Mesothelial cell of epicardium (in vitro differentiated cells): Measurements from ENCODE around the gene OXCT2. TPM values are rescaled to one million over a fixed set of nuclear protein-coding genes. Genes with fewer than 3 reads are reported as not detected.
A peak's percentile ranks its signal among the peaks of the same experiment; 100 is the strongest.
"Not testable (repeated sequence)": the region's sequence is repeated elsewhere in the genome, so short reads cannot be mapped to it uniquely, and the experiment has no call there.

Source experiments
- DNase-seq, 2 experiments: peaks; one replicate each; pipeline ENCODE4 v3.0.0; 2021; ENCODE audit warnings: low spot score in 2 of 2; ENCODE audit not compliant: unreplicated experiment in 2 of 2
- H3K27ac Mint-ChIP-seq: 2 replicates; pipeline ENCODE4 v1.8.0; 2021; ENCODE audit warnings: mixed read lengths
- H3K27me3 Mint-ChIP-seq: 2 replicates; pipeline ENCODE4 v1.8.0; 2021; ENCODE audit warnings: low read depth, mixed read lengths
- H3K36me3 Mint-ChIP-seq: 2 replicates; pipeline ENCODE4 v1.8.0; 2021; ENCODE audit warnings: mixed read lengths
- H3K4me1 Mint-ChIP-seq: 2 replicates; pipeline ENCODE4 v1.8.0; 2021; ENCODE audit warnings: mixed read lengths
- H3K4me3 Mint-ChIP-seq: 2 replicates; pipeline ENCODE4 v1.8.0; 2021; ENCODE audit warnings: mild to moderate bottlenecking, moderate library complexity, mixed read lengths
- H3K9me3 Mint-ChIP-seq: 2 replicates; pipeline ENCODE4 v1.8.0; 2021; ENCODE audit warnings: mixed read lengths
- total RNA-seq: library from RNA; stranded (reverse); gene quantifications from 3 replicates; pipeline ENCODE4 v1.2.1, GENCODE V29; 2021
- TF ChIP-seq, protein P1 (sequence below): fragments of 200-600 bp; sonication (generic); IDR thresholded peaks from one replicate; pipeline ENCODE4 v1.5.0; 2021; ENCODE audit warnings: antibody characterized with exemption; ENCODE audit not compliant: unreplicated experiment

OXCT2 gene
- total RNA-seq, 1 donor from 2014 or later: 0.65 TPM

DNA sequence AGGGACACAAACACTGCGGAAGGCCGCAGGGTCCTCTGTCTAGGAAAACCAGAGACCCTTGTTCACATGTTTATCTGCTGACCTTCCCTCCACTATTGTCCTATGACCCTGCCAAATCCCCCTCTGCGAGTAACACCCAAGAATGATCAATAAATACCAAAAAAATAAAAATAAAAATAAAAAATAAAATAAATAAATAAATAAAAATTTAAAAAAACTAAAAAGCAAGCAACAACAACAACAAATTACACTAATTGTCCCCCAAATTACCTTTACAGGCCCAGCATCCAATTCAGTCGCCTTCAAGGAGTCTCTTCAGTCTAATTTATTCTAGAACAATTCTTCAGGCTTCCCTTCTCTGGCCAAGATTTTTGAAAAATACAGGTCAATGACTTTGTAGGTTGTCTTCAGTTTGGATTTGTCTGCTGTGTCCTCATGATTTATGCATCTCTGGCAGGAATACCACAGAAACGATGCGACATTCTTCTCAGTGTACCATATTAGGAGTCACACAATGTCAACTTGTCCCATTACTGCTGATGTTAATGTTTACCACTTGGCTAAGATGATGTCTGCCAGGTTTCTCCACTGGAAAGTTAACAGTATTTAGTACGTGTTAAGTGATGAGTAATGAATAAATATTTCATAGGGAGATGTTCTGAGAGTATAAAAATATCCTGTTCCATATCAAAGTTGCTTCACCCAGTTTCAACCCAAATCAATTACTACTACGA is 37.8 kb upstream of the OXCT2 start:
- Mint-ChIP-seq H3K36me3 (no peaks in the 10 kb centered on the region), H3K27me3 (peaks cover 6% of the 10 kb centered on the region), H3K4me3 (no peak overlapping the region), H3K27ac (no peak overlapping the region), H3K4me1 (no peaks in the 10 kb centered on the region), H3K9me3 (peaks cover 10% of the 10 kb centered on the region)
- no peak for DNase-seq
- TF ChIP-seq, protein P1, sequence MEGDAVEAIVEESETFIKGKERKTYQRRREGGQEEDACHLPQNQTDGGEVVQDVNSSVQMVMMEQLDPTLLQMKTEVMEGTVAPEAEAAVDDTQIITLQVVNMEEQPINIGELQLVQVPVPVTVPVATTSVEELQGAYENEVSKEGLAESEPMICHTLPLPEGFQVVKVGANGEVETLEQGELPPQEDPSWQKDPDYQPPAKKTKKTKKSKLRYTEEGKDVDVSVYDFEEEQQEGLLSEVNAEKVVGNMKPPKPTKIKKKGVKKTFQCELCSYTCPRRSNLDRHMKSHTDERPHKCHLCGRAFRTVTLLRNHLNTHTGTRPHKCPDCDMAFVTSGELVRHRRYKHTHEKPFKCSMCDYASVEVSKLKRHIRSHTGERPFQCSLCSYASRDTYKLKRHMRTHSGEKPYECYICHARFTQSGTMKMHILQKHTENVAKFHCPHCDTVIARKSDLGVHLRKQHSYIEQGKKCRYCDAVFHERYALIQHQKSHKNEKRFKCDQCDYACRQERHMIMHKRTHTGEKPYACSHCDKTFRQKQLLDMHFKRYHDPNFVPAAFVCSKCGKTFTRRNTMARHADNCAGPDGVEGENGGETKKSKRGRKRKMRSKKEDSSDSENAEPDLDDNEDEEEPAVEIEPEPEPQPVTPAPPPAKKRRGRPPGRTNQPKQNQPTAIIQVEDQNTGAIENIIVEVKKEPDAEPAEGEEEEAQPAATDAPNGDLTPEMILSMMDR: no peak

DNA sequence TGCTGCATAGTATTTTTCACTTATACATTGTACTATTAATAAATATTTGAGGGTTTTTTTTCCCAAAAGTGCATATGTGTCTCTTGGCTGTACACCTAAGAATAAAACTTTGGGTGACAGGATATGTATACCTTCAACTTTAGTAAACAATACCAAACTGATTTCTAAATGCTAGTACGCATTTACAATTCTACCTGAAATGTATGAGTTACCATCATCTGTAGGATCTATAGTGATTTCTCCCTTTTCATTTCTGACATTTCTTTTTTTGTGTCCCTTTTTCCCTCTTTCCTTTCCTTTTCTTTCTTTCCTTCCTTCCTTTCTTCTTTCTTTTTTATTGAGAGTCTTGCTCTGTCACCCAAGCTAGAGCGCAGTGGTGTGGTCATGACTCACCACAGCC is 34.2 kb upstream of the OXCT2 start:
- Mint-ChIP-seq H3K27me3 (peaks cover 1% of the 10 kb centered on the region), H3K27ac (no peak overlapping the region), H3K4me1 (no peaks in the 10 kb centered on the region), H3K4me3 (no peak overlapping the region), H3K36me3 (no peaks in the 10 kb centered on the region), H3K9me3 (peaks cover 10% of the 10 kb centered on the region)
- TF ChIP-seq, protein P1: no peak
- no peak for DNase-seq

- DNase-seq: no peak
- Mint-ChIP-seq H3K4me1 (no peaks in the 10 kb centered on the region), H3K9me3 (peaks cover 10% of the 10 kb centered on the region), H3K27me3 (peaks cover 1% of the 10 kb centered on the region), H3K27ac (no peak overlapping the region), H3K36me3 (no peaks in the 10 kb centered on the region), H3K4me3 (no peak overlapping the region)
- TF ChIP-seq, protein P1: no peak
These were observed 31.5 kb upstream of the OXCT2 start for GRCh38 chr1:39802496-39803260.

DNA sequence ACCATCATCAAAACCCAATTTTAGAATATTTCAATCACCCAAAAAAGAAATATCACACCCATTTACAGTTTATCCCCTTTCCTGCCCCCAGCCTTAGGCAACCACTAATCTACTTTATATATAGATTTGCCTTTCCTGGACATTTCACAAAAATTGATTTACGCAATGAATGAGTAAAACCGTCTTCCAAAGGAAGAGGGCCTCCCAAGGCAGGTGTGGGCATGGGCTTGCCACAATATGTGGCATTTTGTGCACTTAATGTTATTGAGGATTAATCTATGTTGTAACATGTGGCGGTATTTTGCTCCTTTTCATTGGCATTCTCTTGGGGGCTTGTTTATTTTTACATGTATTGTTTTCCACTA is 29.3 kb upstream of the OXCT2 start:
- no peak overlapping the region for H3K4me3 Mint-ChIP-seq
- peaks cover 6% of the 10 kb centered on the region for H3K9me3 Mint-ChIP-seq
- no peak for DNase-seq
- peaks cover 6% of the 10 kb centered on the region for H3K27me3 Mint-ChIP-seq
- H3K36me3 Mint-ChIP-seq: no peaks in the 10 kb centered on the region
- TF ChIP-seq, protein P1: no peak
- no peaks in the 10 kb centered on the region for H3K4me1 Mint-ChIP-seq
- no peak overlapping the region for H3K27ac Mint-ChIP-seq

DNA sequence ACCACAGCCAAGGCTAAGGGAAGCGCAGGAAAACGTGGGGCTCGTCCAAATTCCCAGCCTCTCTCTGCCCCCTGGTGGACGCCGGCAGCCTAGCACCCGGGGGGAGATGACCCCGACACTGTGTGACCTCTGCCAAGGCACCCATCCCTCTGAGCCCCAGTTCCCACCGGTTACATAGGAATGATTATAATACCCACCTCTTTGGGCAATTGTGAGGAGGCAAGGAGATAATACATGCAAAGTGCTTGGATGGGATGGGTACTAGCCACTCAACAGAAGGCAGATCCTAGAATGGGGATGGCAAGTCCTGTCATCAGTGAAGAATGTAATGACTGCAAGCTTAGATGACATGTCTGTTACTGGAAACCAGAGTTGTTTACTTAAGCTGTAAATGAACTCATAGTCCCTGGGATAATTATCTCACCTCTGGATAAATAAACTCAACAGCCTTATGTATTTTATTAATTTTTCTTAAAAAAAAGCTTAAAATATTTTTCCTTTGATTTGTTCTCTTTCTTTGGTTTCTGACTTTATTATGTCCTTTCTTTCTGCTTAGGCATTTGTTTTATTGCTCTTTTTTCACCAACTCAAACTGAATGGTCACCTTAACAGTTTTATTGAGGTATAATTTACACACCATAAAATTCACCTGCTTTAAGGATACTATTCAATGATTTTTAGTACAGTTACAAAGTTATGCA is 28.8 kb upstream of the OXCT2 start:
- DNase-seq: peak in 1 of 2 experiments; percentile 72

DNA sequence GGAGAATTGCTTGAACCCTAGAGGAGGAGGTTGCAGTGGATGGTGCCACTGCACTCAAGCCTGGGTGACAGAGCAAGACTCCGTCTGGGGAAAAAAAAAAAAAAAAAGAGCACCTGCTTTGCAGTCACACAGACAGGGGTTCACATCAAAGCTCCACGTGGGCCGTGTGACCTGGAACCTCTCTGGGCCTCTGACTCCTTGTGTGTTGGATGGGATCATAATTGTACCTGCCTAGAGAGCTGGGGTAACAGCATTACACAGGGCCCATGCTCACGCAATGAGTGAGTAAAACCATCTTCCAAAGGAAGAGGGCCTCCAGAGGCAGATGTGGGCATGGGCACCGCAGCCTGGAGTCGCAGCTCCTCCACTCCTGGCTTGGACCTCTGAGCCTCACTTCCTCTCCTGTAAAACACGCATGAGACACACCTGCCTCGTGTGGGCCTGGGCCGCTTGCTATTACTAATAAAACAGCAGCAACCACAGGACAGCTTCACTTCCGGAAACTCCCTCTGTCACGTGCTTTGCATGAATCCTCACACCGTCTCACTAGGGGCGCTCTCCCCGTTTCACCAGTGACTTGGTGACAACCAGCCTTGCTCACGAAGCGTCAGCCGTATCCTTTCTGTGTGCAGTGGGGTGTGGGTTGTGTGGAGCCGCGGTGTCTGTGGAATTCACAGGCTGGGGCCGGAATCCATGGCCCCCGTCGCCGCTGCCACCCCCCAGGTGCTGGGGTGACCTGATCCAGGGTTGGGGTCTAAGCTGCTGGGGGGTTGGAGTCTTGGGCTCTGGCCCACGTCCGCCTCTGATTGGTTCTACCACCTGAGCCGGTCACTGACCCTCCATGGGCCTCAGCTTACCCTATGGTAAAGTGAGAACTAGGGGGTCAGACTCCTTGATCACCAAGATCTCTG is 28.0 kb upstream of the OXCT2 start:
- H3K27me3 Mint-ChIP-seq: peaks cover 14% of the 10 kb centered on the region
- H3K4me1 Mint-ChIP-seq, DNase-seq, H3K4me3 Mint-ChIP-seq, H3K27ac Mint-ChIP-seq, H3K36me3 Mint-ChIP-seq, H3K9me3 Mint-ChIP-seq: not testable (repeated sequence)

More for the DNA sequence above, 28.8 kb upstream of the OXCT2 start:
- no peaks in the 10 kb centered on the region for H3K36me3 Mint-ChIP-seq
- no peak overlapping the region for H3K27ac Mint-ChIP-seq
- TF ChIP-seq, protein P1: peak; percentile 84
- no peak overlapping the region for H3K4me3 Mint-ChIP-seq
- H3K4me1 Mint-ChIP-seq: no peaks in the 10 kb centered on the region
- peaks cover 3% of the 10 kb centered on the region for H3K9me3 Mint-ChIP-seq
- H3K27me3 Mint-ChIP-seq: peaks cover 8% of the 10 kb centered on the region
